HG02938 (cell line): ENCODE measurements around the gene MEGF9.
"Not testable (repeated sequence)": the region's sequence is repeated elsewhere in the genome, so short reads cannot be mapped to it uniquely, and the experiment has no call there.

Experiments
- ATAC-seq: cut with Tn5 transposase; IDR thresholded peaks from one replicate; pipeline ENCODE4 v1.9.1; 2021; ENCODE audit warnings: mild to moderate bottlenecking, moderate library complexity; ENCODE audit not compliant: unreplicated experiment

MEGF9 gene

GRCh38 chr9:120714088-120714845, at the start of gene MEGF9:
TSS of gene MEGF9 (minus strand) at chr9:120714470. CDS start at chr9:120714358, 112 bp downstream.
- peak; percentile 89 for ATAC-seq

- ATAC-seq, result no peak
Observed at GRCh38 chr9:120761006-120761405, 46.7 kb upstream of the MEGF9 start.

GRCh38 chr9:120759755-120760400, 45.6 kb upstream of the MEGF9 start:
- no peak for ATAC-seq

GRCh38 chr9:120758544-120758943, 44.3 kb upstream of the MEGF9 start:
- ATAC-seq, result no peak

GRCh38 chr9:120757026-120757913, 43.0 kb upstream of the MEGF9 start:
- ATAC-seq, result no peak

GRCh38 chr9:120756531-120756930, 42.3 kb upstream of the MEGF9 start:
- ATAC-seq, result no peak

- ATAC-seq, result no peak
Observed at GRCh38 chr9:120755810-120756434, 41.7 kb upstream of the MEGF9 start.

GRCh38 chr9:120755044-120755443, 40.8 kb upstream of the MEGF9 start:
- ATAC-seq, result peak; percentile 79

GRCh38 chr9:120750421-120750820, 36.2 kb upstream of the MEGF9 start:
- no peak for ATAC-seq

GRCh38 chr9:120746366-120746765, 32.1 kb upstream of the MEGF9 start:
- ATAC-seq, result not testable (repeated sequence)

GRCh38 chr9:120745278-120745677, 31.0 kb upstream of the MEGF9 start:
- ATAC-seq, result no peak

- no peak for ATAC-seq
Observed at GRCh38 chr9:120742951-120743416, 28.7 kb upstream of the MEGF9 start.

- no peak for ATAC-seq
Observed at GRCh38 chr9:120741701-120742100, 27.4 kb upstream of the MEGF9 start.

GRCh38 chr9:120741191-120741590, 26.9 kb upstream of the MEGF9 start:
- no peak for ATAC-seq

GRCh38 chr9:120740132-120740531, 25.9 kb upstream of the MEGF9 start:
- no peak for ATAC-seq

- no peak for ATAC-seq
Observed at GRCh38 chr9:120737416-120738165, 23.3 kb upstream of the MEGF9 start.

- no peak for ATAC-seq
Observed at GRCh38 chr9:120736881-120737280, 22.6 kb upstream of the MEGF9 start.

GRCh38 chr9:120735415-120736126, 21.3 kb upstream of the MEGF9 start:
- no peak for ATAC-seq

- ATAC-seq, result no peak
Observed at GRCh38 chr9:120734607-120735410, 20.5 kb upstream of the MEGF9 start.
